GM13977 (cell line): ENCODE data around the gene ABCE1.
"Not testable (repeated sequence)": the region's sequence is repeated elsewhere in the genome, so short reads cannot be mapped to it uniquely, and the experiment has no call there.

Experiments
- DNase-seq: peaks from one replicate; pipeline ENCODE4 v3.0.0; 2012; ENCODE audit warnings: low spot score
- CTCF ChIP-seq: IDR thresholded peaks from 2 replicates; pipeline ENCODE4 v1.5.1; 2012; ENCODE audit warnings: mild to moderate bottlenecking, control low read depth; ENCODE audit not compliant: insufficient read depth; ENCODE audit errors: extremely low read depth, missing control alignments
- in situ Hi-C: fragments of 300-500 bp; cut with MboI; formaldehyde crosslinking; loops from one replicate; pipeline ENCODE4 v1.12.0; 2022; ENCODE audit warnings: low sequenced_read_pairs, low pct_unique_long_range_greater_than_20kb, mixed read lengths, inconsistent platforms; ENCODE audit not compliant: unreplicated experiment

The ABCE1 gene

GRCh38 chr4:145130130-145130529 is 32.0 kb downstream of the ABCE1 start:
- in situ Hi-C loops = no loop called here
- TF ChIP-seq CTCF = no peak
- DNase-seq = no peak

GRCh38 chr4:145130788-145131399 is 32.8 kb downstream of the ABCE1 start:
- TF ChIP-seq CTCF = no peak
- DNase-seq = no peak
- in situ Hi-C loops = no loop called here

DNA sequence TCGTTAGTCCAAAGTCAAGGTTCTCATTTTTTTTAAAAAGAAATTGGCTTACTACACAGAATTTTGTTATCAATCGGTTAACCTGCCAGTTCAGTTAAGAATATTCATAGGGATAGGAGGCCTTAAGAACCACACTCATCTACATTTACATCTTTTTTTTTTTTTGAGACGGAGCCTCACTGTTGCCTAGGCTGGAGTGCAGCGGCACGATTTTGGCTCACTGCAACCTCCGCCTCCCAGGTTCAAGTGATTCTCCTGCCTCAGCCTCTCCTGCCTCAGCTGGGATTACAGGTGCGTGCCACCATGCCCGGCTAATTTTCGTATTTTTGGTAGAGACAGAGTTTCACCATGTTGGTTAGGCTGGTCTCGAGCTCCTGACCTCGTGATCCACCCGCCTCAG is 33.7 kb downstream of the ABCE1 start:
- no peak for DNase-seq
- no peak for TF ChIP-seq CTCF
- in situ Hi-C loops = no loop called here

DNA sequence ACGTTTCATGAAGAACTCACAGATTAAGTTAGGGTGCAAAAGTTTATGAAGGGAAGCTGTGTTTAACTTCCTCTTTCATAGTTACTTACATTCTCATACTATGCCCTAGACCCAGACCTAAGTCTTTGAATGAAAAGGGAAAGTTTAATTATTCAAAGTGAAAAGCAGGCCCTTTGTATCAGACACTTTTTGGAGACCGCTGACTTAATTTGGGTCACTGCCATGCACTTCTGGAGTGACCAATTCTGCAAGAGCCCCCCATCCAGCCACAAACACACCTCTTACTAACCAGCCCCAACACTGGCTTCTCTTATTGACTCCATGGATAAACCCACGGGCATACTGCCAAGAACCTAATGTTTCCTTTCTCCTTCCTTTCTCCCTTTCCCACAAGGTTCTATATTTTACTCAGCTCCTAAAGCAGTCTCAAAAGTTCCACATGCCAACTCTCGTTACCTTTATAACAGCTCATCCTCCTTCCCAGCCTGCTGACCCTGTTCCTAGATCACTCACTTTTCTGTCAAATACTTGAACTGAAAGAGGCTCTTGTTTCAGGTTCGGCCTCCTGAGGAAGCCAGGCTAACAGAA is 34.5 kb downstream of the ABCE1 start:
- in situ Hi-C loops = no loop called here
- no peak for TF ChIP-seq CTCF
- peak; percentile 49 for DNase-seq

- DNase-seq, in situ Hi-C loops: not testable (repeated sequence)
These were observed 38.1 kb downstream of the ABCE1 start for GRCh38 chr4:145136219-145136618.

DNA sequence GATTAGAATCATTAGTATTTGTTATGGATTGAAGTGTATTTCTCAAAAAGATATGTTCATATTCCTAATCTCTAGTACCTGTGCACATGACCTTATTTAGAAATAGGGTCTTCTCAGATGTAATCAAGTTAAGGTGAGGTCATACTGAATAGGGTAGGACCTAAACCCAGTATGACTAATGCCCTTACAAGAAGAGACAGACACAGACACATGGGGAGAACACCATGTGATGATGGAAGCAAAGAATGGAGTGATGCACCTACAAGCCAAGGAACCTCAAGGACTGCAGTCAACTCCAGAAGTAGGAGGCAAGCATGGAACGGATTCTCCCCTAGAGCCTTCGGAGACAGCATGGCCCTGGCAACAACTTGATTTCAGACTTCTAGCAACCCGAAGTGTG is 50.9 kb downstream of the ABCE1 start:
- in situ Hi-C loops = no loop called here
- TF ChIP-seq CTCF = no peak
- DNase-seq = no peak

DNA sequence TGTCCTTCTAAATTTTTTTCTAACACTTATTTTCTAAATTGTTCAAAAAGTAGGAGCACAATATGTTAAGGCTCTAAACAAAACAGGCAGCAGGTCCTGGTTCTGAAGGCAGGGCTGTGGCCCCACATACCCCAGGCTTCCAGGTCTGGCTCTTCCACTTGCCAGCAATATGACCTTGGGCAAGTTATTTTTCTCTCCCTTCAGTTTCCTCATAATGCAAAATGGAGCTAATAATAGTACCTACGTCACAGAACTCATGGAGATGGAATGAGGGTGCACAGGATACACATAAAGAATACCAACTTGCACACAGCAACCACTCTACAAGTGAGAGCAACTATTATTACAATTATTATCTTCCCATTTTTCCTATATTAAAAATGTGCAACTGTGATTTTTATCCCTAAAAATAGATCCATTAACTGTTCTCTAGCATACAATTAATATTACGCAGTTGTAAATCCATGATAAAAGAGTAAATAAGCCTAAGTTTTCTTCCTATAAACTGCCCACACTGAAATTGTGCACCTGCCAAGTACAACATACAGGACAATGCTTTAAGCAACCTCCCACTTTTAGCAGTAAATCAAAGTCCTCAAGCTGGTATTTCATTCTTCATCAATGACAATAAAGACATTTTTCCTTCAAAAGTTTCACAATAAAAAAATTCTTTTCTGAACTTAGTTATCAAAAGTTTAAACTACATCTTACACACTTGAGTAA is 55.2 kb downstream of the ABCE1 start:
- in situ Hi-C loops = no loop called here
- no peak for TF ChIP-seq CTCF
- no peak for DNase-seq
